OCI-LY3 (cell line): ENCODE results near the gene DAGLA.

Experiments used
- EZH2phosphoT487 ChIP-seq: fragments of 200-600 bp; shearing (Covaris generic); IDR thresholded peaks from 2 replicates; pipeline ENCODE4 v1.6.1; 2018; ENCODE audit warnings: antibody characterized with exemption, mixed run types, low read depth
- TF ChIP-seq, protein P1 (sequence below): fragments of 200-600, 300-600 bp; sonication (generic); IDR thresholded peaks from 2 replicates; pipeline ENCODE4 v1.5.1; 2014; ENCODE audit warnings: antibody characterized with exemption, low read length, low read depth

DNA sequence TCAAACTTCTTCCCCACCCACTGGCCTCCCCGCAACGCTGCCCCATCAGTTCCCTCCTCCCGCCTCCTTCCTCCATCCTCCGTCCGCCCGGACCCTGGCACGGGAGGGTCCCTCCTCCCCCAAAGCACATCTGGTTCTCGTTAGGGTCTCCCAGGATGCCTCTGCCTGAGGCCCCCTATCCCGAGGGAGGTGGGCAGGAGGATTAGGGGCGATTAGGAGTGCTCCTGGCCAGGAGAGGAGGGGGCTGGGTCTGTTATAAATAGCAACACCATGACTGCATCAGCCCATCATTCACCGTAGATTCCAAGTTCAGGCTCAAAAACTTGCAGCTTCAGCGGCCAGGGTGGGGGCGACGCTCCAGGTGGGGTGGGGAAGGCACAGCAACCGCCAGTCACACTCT, 82.6 kb downstream of the DAGLA start:
- TF ChIP-seq, protein P1, sequence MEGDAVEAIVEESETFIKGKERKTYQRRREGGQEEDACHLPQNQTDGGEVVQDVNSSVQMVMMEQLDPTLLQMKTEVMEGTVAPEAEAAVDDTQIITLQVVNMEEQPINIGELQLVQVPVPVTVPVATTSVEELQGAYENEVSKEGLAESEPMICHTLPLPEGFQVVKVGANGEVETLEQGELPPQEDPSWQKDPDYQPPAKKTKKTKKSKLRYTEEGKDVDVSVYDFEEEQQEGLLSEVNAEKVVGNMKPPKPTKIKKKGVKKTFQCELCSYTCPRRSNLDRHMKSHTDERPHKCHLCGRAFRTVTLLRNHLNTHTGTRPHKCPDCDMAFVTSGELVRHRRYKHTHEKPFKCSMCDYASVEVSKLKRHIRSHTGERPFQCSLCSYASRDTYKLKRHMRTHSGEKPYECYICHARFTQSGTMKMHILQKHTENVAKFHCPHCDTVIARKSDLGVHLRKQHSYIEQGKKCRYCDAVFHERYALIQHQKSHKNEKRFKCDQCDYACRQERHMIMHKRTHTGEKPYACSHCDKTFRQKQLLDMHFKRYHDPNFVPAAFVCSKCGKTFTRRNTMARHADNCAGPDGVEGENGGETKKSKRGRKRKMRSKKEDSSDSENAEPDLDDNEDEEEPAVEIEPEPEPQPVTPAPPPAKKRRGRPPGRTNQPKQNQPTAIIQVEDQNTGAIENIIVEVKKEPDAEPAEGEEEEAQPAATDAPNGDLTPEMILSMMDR = no peak
- no peak for TF ChIP-seq EZH2phosphoT487
